AG04450 (cell line): ENCODE measurements around the gene GABBR2. TPM values are rescaled to one million over a fixed set of nuclear protein-coding genes. Genes with fewer than 3 reads are reported as not detected.

ENCODE experiments used
- CTCF ChIA-PET: fragments of 300-600, 350-600 bp; formaldehyde crosslinking; extraction: SDS; loops from one replicate; lab custom pipeline; 2022; ENCODE audit warnings: antibody characterized with exemption, inconsistent platforms; lab: Charles Lee
- POLR2A ChIA-PET: fragments of 350-600 bp; formaldehyde crosslinking; extraction: SDS; loops from one replicate; lab custom pipeline; 2021; ENCODE audit warnings: antibody characterized with exemption, inconsistent platforms; lab: Yijun Ruan, JAX
- DNase-seq: peaks from one replicate; pipeline ENCODE4 v3.0.0-alpha.2; 2011; ENCODE audit warnings: low read depth, low spot score
- H3K27ac ChIP-seq: one replicate; pipeline ENCODE4 v1.5.1; 2012; ENCODE audit warnings: low read depth, low read length, control low read depth
- H3K27me3 ChIP-seq: one replicate; pipeline ENCODE4 v1.6.0; 2012; ENCODE audit warnings: low read length; ENCODE audit not compliant: control insufficient read depth, insufficient read depth
- H3K4me3 ChIP-seq: 2 replicates; pipeline ENCODE4 v1.5.1; 2011; ENCODE audit warnings: mild to moderate bottlenecking, low read depth, low read length, control low read depth
- H3K9me3 ChIP-seq: 2 replicates; pipeline ENCODE4 v1.5.1; 2012; ENCODE audit warnings: low read length; ENCODE audit not compliant: control insufficient read depth, insufficient read depth
- polyA plus RNA-seq: library from polyadenylated mRNA; depleted of rRNA; stranded (reverse); fragments of >200 nt; gene quantifications from 2 replicates; pipeline ENCODE4 v1.2.3, GENCODE V29; 2011
- TF ChIP-seq, protein P1 (sequence below): IDR thresholded peaks from 2 replicates; pipeline ENCODE4 v1.5.1; 2011; ENCODE audit warnings: low read depth, low read length, control low read depth, inconsistent platforms

The GABBR2 gene
- polyA plus RNA-seq, 1 experiment: 2.4 TPM

DNA sequence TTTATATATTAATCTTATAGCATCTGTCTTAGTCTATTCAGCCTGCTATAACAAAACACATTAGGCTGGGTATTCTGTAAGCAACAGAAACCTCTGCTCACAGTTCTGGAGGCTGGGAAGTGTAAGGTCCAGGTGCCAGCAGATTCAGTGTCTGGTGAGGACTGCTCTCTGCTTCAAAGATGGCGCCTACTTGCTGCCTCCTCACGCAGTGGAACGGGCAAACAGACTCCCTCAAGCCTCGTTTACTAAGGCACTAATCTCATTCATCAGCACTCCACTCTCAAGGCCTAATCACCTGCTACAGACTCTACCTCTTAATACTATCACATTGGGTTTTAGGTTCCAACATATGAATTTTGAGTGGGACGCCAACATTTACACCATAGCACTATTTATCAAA is 448.1 kb downstream of the GABBR2 start:
- H3K4me3 ChIP-seq: no peak overlapping the region
- H3K9me3 ChIP-seq: no peaks in the 10 kb centered on the region
- ChIA-PET CTCF (interaction anchor here (1.2 kb wide), 1 partner anchor 187 kb away, joined by 3 read pairs; no protein-coding TSS in a partner anchor), POLR2A (no interaction called here)
- TF ChIP-seq, protein P1, sequence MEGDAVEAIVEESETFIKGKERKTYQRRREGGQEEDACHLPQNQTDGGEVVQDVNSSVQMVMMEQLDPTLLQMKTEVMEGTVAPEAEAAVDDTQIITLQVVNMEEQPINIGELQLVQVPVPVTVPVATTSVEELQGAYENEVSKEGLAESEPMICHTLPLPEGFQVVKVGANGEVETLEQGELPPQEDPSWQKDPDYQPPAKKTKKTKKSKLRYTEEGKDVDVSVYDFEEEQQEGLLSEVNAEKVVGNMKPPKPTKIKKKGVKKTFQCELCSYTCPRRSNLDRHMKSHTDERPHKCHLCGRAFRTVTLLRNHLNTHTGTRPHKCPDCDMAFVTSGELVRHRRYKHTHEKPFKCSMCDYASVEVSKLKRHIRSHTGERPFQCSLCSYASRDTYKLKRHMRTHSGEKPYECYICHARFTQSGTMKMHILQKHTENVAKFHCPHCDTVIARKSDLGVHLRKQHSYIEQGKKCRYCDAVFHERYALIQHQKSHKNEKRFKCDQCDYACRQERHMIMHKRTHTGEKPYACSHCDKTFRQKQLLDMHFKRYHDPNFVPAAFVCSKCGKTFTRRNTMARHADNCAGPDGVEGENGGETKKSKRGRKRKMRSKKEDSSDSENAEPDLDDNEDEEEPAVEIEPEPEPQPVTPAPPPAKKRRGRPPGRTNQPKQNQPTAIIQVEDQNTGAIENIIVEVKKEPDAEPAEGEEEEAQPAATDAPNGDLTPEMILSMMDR: no peak
- no peaks in the 10 kb centered on the region for H3K27me3 ChIP-seq
- DNase-seq: no peak
- H3K27ac ChIP-seq: no peak overlapping the region

DNA sequence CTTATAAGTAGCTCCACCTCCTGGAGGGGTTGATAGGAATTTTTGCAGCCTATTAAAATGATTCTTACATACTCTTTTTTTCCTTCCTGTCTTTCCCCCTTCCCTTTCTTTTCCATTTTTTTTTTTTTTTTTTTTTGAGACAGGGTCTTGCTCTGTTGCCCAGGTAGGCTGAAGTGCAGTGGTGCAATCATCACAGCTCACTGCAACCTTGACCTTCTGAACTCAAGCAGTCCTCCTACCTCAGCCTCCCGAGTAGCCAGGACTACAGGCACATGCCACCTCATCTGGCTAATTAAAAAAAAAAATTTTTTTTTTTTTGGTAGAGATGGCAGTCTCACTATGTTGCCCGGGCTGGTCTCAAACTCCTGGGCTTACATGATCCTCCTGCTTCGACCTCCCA is 448.9 kb downstream of the GABBR2 start:
- POLR2A ChIA-PET: interaction anchor here (0.5 kb wide), 1 partner anchor 22 kb away, joined by 3 read pairs; no protein-coding TSS in a partner anchor
- CTCF ChIA-PET: interaction anchor here (0.5 to 1.7 kb wide), 4 partner anchors 54 to 337 kb away, joined by 3 to 6 read pairs (median 4); partner anchors contain the start of gene TRMO
- H3K27me3 ChIP-seq: no peaks in the 10 kb centered on the region
- no peak for DNase-seq
- H3K9me3 ChIP-seq: no peaks in the 10 kb centered on the region; the same call in 1 of the 2 replicates
- TF ChIP-seq, protein P1: no peak
- no peak overlapping the region for H3K4me3 ChIP-seq
- no peak overlapping the region for H3K27ac ChIP-seq

DNA sequence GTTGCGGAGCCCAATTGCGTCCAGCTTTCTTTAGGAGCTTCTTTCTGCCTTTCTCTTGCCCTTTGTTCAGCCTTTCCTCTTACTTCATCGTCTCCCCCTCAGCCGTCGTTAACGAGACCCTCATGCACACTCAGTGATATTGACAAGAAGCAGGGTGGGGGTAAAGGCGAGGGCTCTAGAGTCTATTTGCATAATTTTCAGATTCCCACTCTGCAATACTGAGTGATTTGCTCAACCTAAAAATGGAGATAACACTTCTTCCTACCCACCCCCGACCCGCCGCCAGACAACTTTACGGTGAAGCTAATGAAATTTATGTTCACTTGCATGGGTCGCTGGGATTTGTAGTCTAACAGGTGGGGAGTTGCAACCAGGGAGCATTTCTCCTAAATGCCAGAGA is 452.0 kb downstream of the GABBR2 start:
- CTCF ChIA-PET: interaction anchor here (0.7 to 3.9 kb wide), 8 partner anchors 31 to 335 kb away, joined by 3 to 24 read pairs (median 4); no protein-coding TSS in a partner anchor
- peak overlapping the region; percentile 90 for H3K4me3 ChIP-seq
- DNase-seq: no peak
- peak overlapping the region; percentile 90 for H3K27ac ChIP-seq
- no peaks in the 10 kb centered on the region for H3K27me3 ChIP-seq
- POLR2A ChIA-PET: interaction anchor here (0.6 to 2.1 kb wide), 5 partner anchors 33 to 225 kb away, joined by 3 to 23 read pairs (median 5); partner anchors contain the start of gene NANS
- no peaks in the 10 kb centered on the region; the same call in 1 of the 2 replicates for H3K9me3 ChIP-seq
- TF ChIP-seq, protein P1: no peak

DNA sequence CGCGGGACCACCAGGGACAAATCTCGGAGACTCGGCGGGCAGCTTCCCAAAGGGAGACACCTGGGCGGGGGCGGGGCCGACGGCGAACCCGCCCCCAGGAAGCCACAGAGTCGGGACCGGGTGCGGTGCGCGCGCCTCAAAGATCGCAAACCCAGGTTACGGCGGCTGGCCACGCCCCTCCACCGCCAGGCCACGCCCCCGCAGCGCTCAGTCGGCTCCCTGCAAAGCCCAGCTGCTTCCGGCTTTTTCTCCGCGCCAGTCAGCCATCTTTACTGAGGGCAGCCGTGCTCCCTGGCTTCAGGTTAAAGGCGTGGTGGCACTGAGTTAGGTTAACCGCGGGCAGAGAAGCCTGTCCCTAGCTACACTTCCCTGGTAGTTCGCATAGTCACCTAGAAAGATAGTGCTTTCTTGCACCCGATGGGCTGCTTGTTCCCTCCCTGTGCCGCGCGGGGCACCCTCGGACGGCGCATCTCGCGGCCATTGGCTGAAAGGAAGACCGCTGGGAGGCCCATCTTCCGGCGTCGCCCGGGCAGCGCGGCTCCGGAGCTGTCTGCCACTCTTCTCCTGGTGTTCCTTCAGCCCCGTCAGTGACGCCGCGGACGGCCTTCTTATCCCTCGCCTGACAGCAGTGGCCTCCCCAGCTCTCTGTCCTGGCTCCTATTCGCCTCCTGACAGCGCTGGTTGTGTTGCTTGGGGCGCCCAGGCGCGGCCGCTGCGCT is 453.0 kb downstream of the GABBR2 start, which contains the start of gene TBC1D2:
Gene TBC1D2, minus strand, starts transcription at position 72 of the 719 bp plus-strand sequence. CDS start 108 bp downstream, outside the sequence.
- ChIA-PET POLR2A (interaction anchor here (1.2 to 2.1 kb wide), 4 partner anchors 32 to 64 kb away, joined by 3 to 23 read pairs (median 4); partner anchors contain the start of gene CORO2A), CTCF (interaction anchor here (0.6 to 3.9 kb wide), 13 partner anchors 20 to 519 kb away, joined by 3 to 24 read pairs (median 4); no protein-coding TSS in a partner anchor)
- peak within 1 kb of the TSS; percentile 90 for H3K4me3 ChIP-seq
- H3K27me3 ChIP-seq: no peaks in the 10 kb centered on the region
- H3K27ac ChIP-seq: peak within 1 kb of the TSS; percentile 90
- peak; percentile 74 for DNase-seq
- H3K9me3 ChIP-seq: no peaks in the 10 kb centered on the region; the same call in 1 of the 2 replicates
- TF ChIP-seq, protein P1: 0 out of 2 replicates have a peak, but pooled peaks have one; percentile 24
